OCI-LY7 (cell line): ENCODE results near the gene XRCC4.

Experiments used
- EZH2phosphoT487 ChIP-seq: fragments of 200-600 bp; sonication (generic); IDR thresholded peaks from 2 replicates; pipeline ENCODE4 v1.6.1; 2018; ENCODE audit warnings: low read depth, borderline replicate concordance, mild to moderate bottlenecking, mixed run types, antibody characterized with exemption, low read length, moderate library complexity, mixed read lengths
- TF ChIP-seq, protein P1 (sequence below): fragments of 200-600 bp; sonication (generic); conservative IDR thresholded peaks from 2 replicates; pipeline ENCODE4 v1.5.1; 2014; ENCODE audit warnings: mild to moderate bottlenecking, antibody characterized with exemption, low read length, moderate library complexity, mixed read lengths

DNA sequence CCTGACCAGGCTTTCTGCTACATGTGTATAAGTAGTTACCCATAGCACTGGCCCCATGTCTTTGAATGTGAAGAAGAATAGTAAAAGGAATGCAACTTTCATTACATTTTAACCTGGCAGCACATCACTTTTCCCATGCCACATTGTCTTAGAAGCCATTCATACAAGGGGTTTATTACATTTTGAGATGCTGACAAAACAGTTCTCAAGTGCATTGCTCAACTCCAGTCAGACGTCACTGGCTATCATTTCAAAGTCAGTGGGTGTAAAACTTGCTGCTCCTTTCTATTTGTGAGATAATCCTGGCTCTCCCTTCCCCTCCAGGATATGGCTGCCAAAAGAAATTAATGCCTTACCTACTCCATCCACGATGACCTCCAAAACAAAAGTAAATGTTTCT lies 297.2 kb downstream of the XRCC4 start:
- TF ChIP-seq, protein P1, sequence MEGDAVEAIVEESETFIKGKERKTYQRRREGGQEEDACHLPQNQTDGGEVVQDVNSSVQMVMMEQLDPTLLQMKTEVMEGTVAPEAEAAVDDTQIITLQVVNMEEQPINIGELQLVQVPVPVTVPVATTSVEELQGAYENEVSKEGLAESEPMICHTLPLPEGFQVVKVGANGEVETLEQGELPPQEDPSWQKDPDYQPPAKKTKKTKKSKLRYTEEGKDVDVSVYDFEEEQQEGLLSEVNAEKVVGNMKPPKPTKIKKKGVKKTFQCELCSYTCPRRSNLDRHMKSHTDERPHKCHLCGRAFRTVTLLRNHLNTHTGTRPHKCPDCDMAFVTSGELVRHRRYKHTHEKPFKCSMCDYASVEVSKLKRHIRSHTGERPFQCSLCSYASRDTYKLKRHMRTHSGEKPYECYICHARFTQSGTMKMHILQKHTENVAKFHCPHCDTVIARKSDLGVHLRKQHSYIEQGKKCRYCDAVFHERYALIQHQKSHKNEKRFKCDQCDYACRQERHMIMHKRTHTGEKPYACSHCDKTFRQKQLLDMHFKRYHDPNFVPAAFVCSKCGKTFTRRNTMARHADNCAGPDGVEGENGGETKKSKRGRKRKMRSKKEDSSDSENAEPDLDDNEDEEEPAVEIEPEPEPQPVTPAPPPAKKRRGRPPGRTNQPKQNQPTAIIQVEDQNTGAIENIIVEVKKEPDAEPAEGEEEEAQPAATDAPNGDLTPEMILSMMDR = no peak
- TF ChIP-seq EZH2phosphoT487 = no peak
